HepG2 (cell line): ENCODE results near the gene KISS1R. TPM values are rescaled to one million over a fixed set of nuclear protein-coding genes. Genes with fewer than 3 reads are reported as not detected.

ENCODE experiments used
- ATAC-seq: fragments of 200-7000 bp; cut with Tn5 transposase; 3 replicates; pipeline ENCODE4 v1.9.1; 2020; ENCODE audit warnings: mild to moderate bottlenecking, moderate library complexity
- BruUV-seq: library from RNA; stranded (reverse); fragments of 400-500 nt; replicated peaks from 2 replicates; lab custom pipeline; 2021; lab: Mats Ljungman, UMichigan
- CTCF ChIA-PET: fragments of 300-600 bp; formaldehyde crosslinking; extraction: SDS; loops from one replicate; lab custom pipeline; 2021; ENCODE audit warnings: low total read pairs, inconsistent platforms, low intra/inter-chr PET ratio; lab: Yijun Ruan, JAX
- POLR2A ChIA-PET: fragments of 350-600 bp; sonication (Branson Sonifier 250); formaldehyde crosslinking; loops from one replicate; lab custom pipeline; 2020; ENCODE audit warnings: antibody characterized with exemption, inconsistent platforms; lab: Yijun Ruan, JAX
- DNase-seq: peaks from one replicate; pipeline ENCODE4 v3.0.0-alpha.2; 2015; ENCODE audit warnings: low spot score
- FAIRE-seq: peaks from 3 replicates; lab custom pipeline; 2011; peaks lifted over from hg19 to GRCh38; lab: Jason Lieb, UNC
- H2AFZ ChIP-seq: one replicate; pipeline ENCODE4 v1.6.1; 2011; ENCODE audit warnings: low read length, inconsistent platforms
- H3K27ac ChIP-seq: fragments of 300-600 bp; 3 replicates; pipeline ENCODE4 v1.8.0; 2011; ENCODE audit warnings: mixed run types, mild to moderate bottlenecking, mixed read lengths, low read length, inconsistent platforms; ENCODE audit not compliant: insufficient read depth; ENCODE audit errors: extremely low read length
- H3K27me3 ChIP-seq, 2 experiments: fragments of 200-600 bp in 1 of 2; 2 replicates in 1 of 2; 3 replicates in 1 of 2; pipeline versions ENCODE4 v1.6.0 to v1.8.0; 2011; ENCODE audit warnings: low read length in 2 of 2, mild to moderate bottlenecking in 2 of 2, moderate library complexity in 2 of 2, inconsistent platforms in 1 of 2; ENCODE audit not compliant: insufficient read depth in 2 of 2, control insufficient read depth in 1 of 2
- H3K36me3 ChIP-seq, 2 experiments: fragments of 200-600 bp in 1 of 2; replicated peaks in 1 of 2; 2 replicates in 1 of 2; 3 replicates in 1 of 2; pipeline versions ENCODE4 v1.5.1 to v1.8.0; 2011; ENCODE audit warnings: low read length in 2 of 2, inconsistent platforms in 1 of 2; ENCODE audit not compliant: insufficient read depth in 2 of 2, control insufficient read depth in 1 of 2
- H3K4me1 ChIP-seq: 2 replicates; pipeline ENCODE4 v1.5.1; 2012; ENCODE audit warnings: low read length, inconsistent platforms; ENCODE audit not compliant: insufficient read depth
- H3K4me2 ChIP-seq: 2 replicates; pipeline ENCODE4 v1.6.0; 2011; ENCODE audit warnings: low read depth, low read length, inconsistent platforms
- H3K4me3 ChIP-seq, 3 experiments: fragments of 200-600 bp in 1 of 3; sonication (generic), shearing (Covaris generic) in 1 of 3; replicated peaks in 1 of 3; 2 replicates each; pipeline ENCODE4 v1.5.1; 2011 to 2016; ENCODE audit warnings: low read length in 3 of 3, inconsistent platforms in 2 of 3, low read depth in 2 of 3, mild to moderate bottlenecking in 2 of 3, control low read depth in 1 of 3, mixed read lengths in 1 of 3; ENCODE audit not compliant: insufficient read depth in 1 of 3
- H3K79me2 ChIP-seq: one replicate; pipeline ENCODE4 v1.6.1; 2011; ENCODE audit warnings: low read length, inconsistent platforms; ENCODE audit not compliant: insufficient read depth
- H3K9ac ChIP-seq: 2 replicates; pipeline ENCODE4 v1.6.0; 2011; ENCODE audit warnings: mild to moderate bottlenecking, low read depth, low read length, inconsistent platforms; ENCODE audit not compliant: insufficient read depth
- H3K9me3 ChIP-seq: 2 replicates; pipeline ENCODE4 v1.5.1; 2012; ENCODE audit warnings: mild to moderate bottlenecking, low read length
- H4K20me1 ChIP-seq: 2 replicates; pipeline ENCODE4 v1.6.0; 2011; ENCODE audit warnings: inconsistent platforms, mild to moderate bottlenecking, low read length, moderate library complexity; ENCODE audit not compliant: insufficient read depth
- ADNP ChIP-seq: sonication (generic); formaldehyde crosslinking; IDR thresholded peaks from 2 replicates; pipeline ENCODE4 v1.4.0; 2020; ENCODE audit warnings: missing genetic modification reagents
- AGO2 ChIP-seq: fragments of 200-400 bp; formaldehyde crosslinking; optimal IDR thresholded peaks from 2 replicates; pipeline ENCODE3; 2017; ENCODE audit warnings: mild to moderate bottlenecking, low read depth, low read length, moderate library complexity
- RBFOX2 ChIP-seq: fragments of 200-400 bp; formaldehyde crosslinking; IDR thresholded peaks from 2 replicates; pipeline ENCODE4 v1.6.1; 2017; ENCODE audit warnings: low read depth, mild to moderate bottlenecking, low read length
- ZNF280B ChIP-seq: sonication (generic); formaldehyde crosslinking; IDR thresholded peaks from 2 replicates; pipeline ENCODE4 v1.5.0; 2020; ENCODE audit warnings: missing genetic modification reagents, mild to moderate bottlenecking, borderline replicate concordance
- ZNF557 ChIP-seq: sonication (generic); formaldehyde crosslinking; IDR thresholded peaks from 2 replicates; pipeline ENCODE4 v1.4.0; 2020; ENCODE audit warnings: missing genetic modification reagents
- ZNF609 ChIP-seq: sonication (generic); formaldehyde crosslinking; IDR thresholded peaks from 2 replicates; pipeline ENCODE4 v1.4.0; 2020; ENCODE audit warnings: mild to moderate bottlenecking, missing genetic modification reagents, borderline replicate concordance
- whole genome bisulfite sequencing: methylation state at CpG from one replicate; pipeline ENCODE4 v1.1.6; 2017; ENCODE audit warnings: low lambda C conversion rate; 5-methylcytosine and 5-hydroxymethylcytosine counted together
- in situ Hi-C: cut with HindIII; loops from 2 replicates; pipeline ENCODE4 v1.10.0; 2017; ENCODE audit warnings: low pct_unique_long_range_greater_than_20kb; ENCODE audit not compliant: extremely low pct_ligation_motif_present
- intact Hi-C: fragments of 100-400 bp; cut with micrococcal nuclease; formaldehyde crosslinking; loops from one replicate; pipeline ENCODE4 v1.10.0; 2022; ENCODE audit not compliant: unreplicated experiment
- polyA plus RNA-seq, 8 experiments: library from polyadenylated mRNA; depleted of rRNA in 3 of 8; stranded (reverse) in 7 of 8; unstranded in 1 of 8; fragments of >200 nt; fragmentation: Illumina TruSeq in 4 of 8; extraction: Trizol in 4 of 8; gene quantifications; 2 replicates each; pipeline versions ENCODE4 v1.2.1 to v1.2.3, GENCODE V29; 2011 to 2016; ENCODE audit warnings: low read depth in 4 of 8, missing spikeins in 1 of 8, mixed read lengths in 1 of 8; ENCODE audit not compliant: insufficient read depth in 1 of 8
- total RNA-seq, 5 experiments: library from RNA; depleted of rRNA; stranded (reverse); fragments of >200 nt; fragmentation: Illumina TruSeq; extraction: Trizol; gene quantifications; 2 replicates each; pipeline ENCODE4 v1.2.3, GENCODE V29; 2016; ENCODE audit warnings: low read depth in 1 of 5

The KISS1R gene
- total and polyA plus RNA-seq, 2 of the 13 experiments (the other 11 are each of a cell fraction or from before 2014, with no cell fraction given) = 1.1 to 10.2 TPM

DNA sequence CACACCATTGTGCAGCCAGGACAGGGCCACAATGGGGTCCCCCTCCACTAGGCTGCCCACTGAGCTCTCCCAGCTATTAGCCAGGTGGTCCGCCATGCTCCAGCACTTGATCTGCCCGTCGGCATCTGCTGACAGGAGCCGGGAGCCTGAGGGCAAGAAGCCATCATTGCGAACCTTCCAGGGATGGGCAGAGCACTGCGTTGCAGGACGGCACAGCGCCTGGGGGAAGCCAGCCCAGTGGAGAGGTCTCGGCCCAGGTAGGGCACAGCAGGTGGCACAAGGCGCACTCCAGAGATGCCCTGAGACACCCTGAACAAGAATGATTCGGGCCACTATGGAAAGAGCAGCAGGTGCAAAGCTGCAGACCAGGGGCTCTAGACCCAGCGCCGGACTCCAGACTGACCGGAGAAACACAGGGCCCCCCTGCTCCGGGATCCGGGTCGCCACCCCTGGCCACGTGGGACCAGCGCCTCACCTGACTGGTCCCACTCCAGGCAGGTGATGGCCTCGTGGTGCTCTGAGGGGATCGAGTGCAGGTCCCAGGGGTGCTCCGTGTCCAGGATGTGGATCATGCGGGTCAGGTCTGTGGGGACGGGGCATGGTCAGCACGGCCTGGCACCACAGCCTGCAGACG lies 27.4 kb upstream of the KISS1R start:
- no peak overlapping the region for H2AFZ ChIP-seq
- no peak overlapping the region for H3K4me3 ChIP-seq
- in situ Hi-C loops = no loop called here
- H3K9me3 ChIP-seq = no peaks in the 10 kb centered on the region
- ChIA-PET CTCF (no interaction called here), POLR2A (no interaction called here)
- no peak for FAIRE-seq
- H3K79me2 ChIP-seq = peaks cover 10% of the 10 kb centered on the region
- H3K9ac ChIP-seq = no peak overlapping the region
- H3K36me3 ChIP-seq = peaks cover 13 to 33% of the 10 kb centered on the region in 2 experiments; a peak in 4 of 5 replicates
- no peak overlapping the region for H3K4me2 ChIP-seq
- intact Hi-C loops = no loop called here
- no TSS peak for BruUV-seq
- H4K20me1 ChIP-seq = no peaks in the 10 kb centered on the region; the same call in 1 of the 2 replicates
- no peak overlapping the region for H3K27ac ChIP-seq
- TF ChIP-seq ZNF609 (no peak), RBFOX2 (0 out of 2 replicates have a peak, but pooled peaks have one; percentile 28), AGO2 (peak; percentile 58), ADNP (CRISPR knock-in tag) (no peak), ZNF280B (CRISPR knock-in tag) (no peak), ZNF557 (CRISPR knock-in tag) (no peak)
- no peak for DNase-seq
- peaks cover 9% of the 10 kb centered on the region for H3K4me1 ChIP-seq
- no peaks in the 10 kb centered on the region for H3K27me3 ChIP-seq
- 97% methylated on average over 13 of the region's 26 CpGs for WGBS
- no peak for ATAC-seq
